ENCODE data around the gene RFXANK. TPM values are rescaled to one million over a fixed set of nuclear protein-coding genes. Genes with fewer than 3 reads are reported as not detected.

RFXANK gene
- total and polyA plus RNA-seq, 3 experiments from 2014 or later, result 71.2 to 101 (median 98.4) TPM

GRCh38 chr19:19230999-19231398 is 38.9 kb downstream of the RFXANK start:
- Histone ChIP-seq H3K4me1 (ENCODE audit: insufficient read depth, low read length) (no peaks in the 10 kb centered on the region), H3K4me3 (ENCODE audit: low read length) (no peak overlapping the region), H3K9me3 (ENCODE audit: low read length) (peaks cover 7% of the 10 kb centered on the region), H3K36me3 (ENCODE audit: insufficient read depth, low read length) (no peaks in the 10 kb centered on the region), H3K27ac (ENCODE audit: low read depth, low read length) (no peak overlapping the region), H3K27me3 (ENCODE audit: insufficient read depth, low read length, poor library complexity, severe bottlenecking) (no peaks in the 10 kb centered on the region)
- H3K4me3 Mint-ChIP-seq, result no peak overlapping the region
- peaks cover 0 to 4% (median 0%) of the 10 kb centered on the region in 3 donors for H3K36me3 Mint-ChIP-seq
- CTCF ChIA-PET, result no interaction called here
- no peak for DNase-seq
- no peak overlapping the region for H3K27ac Mint-ChIP-seq
- H3K27me3 Mint-ChIP-seq, result peaks cover 5 to 30% of the 10 kb centered on the region in 2 donors
- POLR2A ChIA-PET, result no interaction called here
- H3K9me3 Mint-ChIP-seq, result peaks cover 4 to 21% (median 19%) of the 10 kb centered on the region in 5 donors
- H3K4me1 Mint-ChIP-seq, result no peaks in the 10 kb centered on the region

GRCh38 chr19:19232261-19232721 is 40.2 kb downstream of the RFXANK start:
- H3K9me3 Mint-ChIP-seq, result peaks cover 4 to 26% (median 24%) of the 10 kb centered on the region in 5 donors
- H3K36me3 Mint-ChIP-seq, result peaks cover 0 to 7% (median 0%) of the 10 kb centered on the region in 3 donors
- peaks cover 9 to 25% of the 10 kb centered on the region in 2 donors for H3K27me3 Mint-ChIP-seq
- H3K27ac Mint-ChIP-seq, result no peak overlapping the region
- DNase-seq, result no peak
- Histone ChIP-seq H3K9me3 (ENCODE audit: low read length) (peaks cover 7% of the 10 kb centered on the region), H3K27me3 (ENCODE audit: insufficient read depth, low read length, poor library complexity, severe bottlenecking) (no peaks in the 10 kb centered on the region), H3K4me1 (ENCODE audit: insufficient read depth, low read length) (no peaks in the 10 kb centered on the region), H3K36me3 (ENCODE audit: insufficient read depth, low read length) (no peaks in the 10 kb centered on the region), H3K27ac (ENCODE audit: low read depth, low read length) (no peak overlapping the region), H3K4me3 (ENCODE audit: low read length) (no peak overlapping the region)
- CTCF ChIA-PET, result interaction anchor here (0.7 to 1.4 kb wide), 2 partner anchors 46 to 92 kb away, joined by 3 read pairs; no protein-coding TSS in a partner anchor
- no peak overlapping the region for H3K4me3 Mint-ChIP-seq
- POLR2A ChIA-PET, result no interaction called here
- H3K4me1 Mint-ChIP-seq, result no peaks in the 10 kb centered on the region

- Histone ChIP-seq H3K27ac (ENCODE audit: low read depth, low read length) (no peak overlapping the region), H3K9me3 (ENCODE audit: low read length) (peaks cover 7% of the 10 kb centered on the region), H3K4me1 (ENCODE audit: insufficient read depth, low read length) (no peaks in the 10 kb centered on the region), H3K27me3 (ENCODE audit: insufficient read depth, low read length, poor library complexity, severe bottlenecking) (no peaks in the 10 kb centered on the region), H3K4me3 (ENCODE audit: low read length) (no peak overlapping the region), H3K36me3 (ENCODE audit: insufficient read depth, low read length) (no peaks in the 10 kb centered on the region)
- Mint-ChIP-seq H3K9me3 (peaks cover 4 to 28% (median 25%) of the 10 kb centered on the region in 5 donors), H3K4me3 (no peak overlapping the region), H3K27ac (no peak overlapping the region), H3K4me1 (no peaks in the 10 kb centered on the region), H3K27me3 (peaks cover 13 to 25% of the 10 kb centered on the region in 2 donors), H3K36me3 (peaks cover 0 to 7% (median 0%) of the 10 kb centered on the region in 3 donors)
- no peak for DNase-seq
- POLR2A ChIA-PET, result no interaction called here
- CTCF ChIA-PET, result interaction anchor here (1.2 to 2.2 kb wide), 2 partner anchors 8 to 9 kb away, joined by 3 to 13 read pairs; no protein-coding TSS in a partner anchor
Measured at GRCh38 chr19:19234220-19234816, 42.3 kb downstream of the RFXANK start.

- Histone ChIP-seq H3K27ac (ENCODE audit: low read depth, low read length) (no peak overlapping the region), H3K4me3 (ENCODE audit: low read length) (no peak overlapping the region), H3K36me3 (ENCODE audit: insufficient read depth, low read length) (no peaks in the 10 kb centered on the region), H3K4me1 (ENCODE audit: insufficient read depth, low read length) (no peaks in the 10 kb centered on the region), H3K9me3 (ENCODE audit: low read length) (peaks cover 7% of the 10 kb centered on the region), H3K27me3 (ENCODE audit: insufficient read depth, low read length, poor library complexity, severe bottlenecking) (peaks cover 6% of the 10 kb centered on the region)
- Mint-ChIP-seq H3K27ac (no peak overlapping the region), H3K4me1 (no peaks in the 10 kb centered on the region), H3K4me3 (no peak overlapping the region), H3K27me3 (peaks cover 17 to 31% of the 10 kb centered on the region in 2 donors), H3K9me3 (peaks cover 4 to 28% (median 25%) of the 10 kb centered on the region in 5 donors), H3K36me3 (peaks cover 0 to 7% (median 0%) of the 10 kb centered on the region in 3 donors)
- DNase-seq, result no peak
- POLR2A ChIA-PET, result no interaction called here
- CTCF ChIA-PET, result no interaction called here
Measured at GRCh38 chr19:19236173-19236572, 44.1 kb downstream of the RFXANK start.

- Mint-ChIP-seq H3K4me1 (no peaks in the 10 kb centered on the region), H3K4me3 (no peak overlapping the region), H3K27ac (no peak overlapping the region), H3K9me3 (peaks cover 4 to 26% (median 21%) of the 10 kb centered on the region in 5 donors), H3K36me3 (peaks cover 0 to 7% (median 0%) of the 10 kb centered on the region in 3 donors), H3K27me3 (peaks cover 17 to 26% of the 10 kb centered on the region in 2 donors)
- Histone ChIP-seq H3K36me3 (ENCODE audit: insufficient read depth, low read length) (no peaks in the 10 kb centered on the region), H3K27ac (ENCODE audit: low read depth, low read length) (no peak overlapping the region), H3K4me1 (ENCODE audit: insufficient read depth, low read length) (no peaks in the 10 kb centered on the region), H3K27me3 (ENCODE audit: insufficient read depth, low read length, poor library complexity, severe bottlenecking) (peaks cover 6% of the 10 kb centered on the region), H3K9me3 (ENCODE audit: low read length) (peaks cover 7% of the 10 kb centered on the region), H3K4me3 (ENCODE audit: low read length) (no peak overlapping the region)
- ChIA-PET POLR2A (no interaction called here), CTCF (interaction anchor here (0.9 kb wide), 1 partner anchor 13 kb away, joined by 3 read pairs; no protein-coding TSS in a partner anchor)
- no peak for DNase-seq
Measured at GRCh38 chr19:19238126-19238894, 46.3 kb downstream of the RFXANK start.

GRCh38 chr19:19239675-19240074 is 47.6 kb downstream of the RFXANK start:
- H3K36me3 Mint-ChIP-seq, result peaks cover 0 to 7% (median 0%) of the 10 kb centered on the region in 3 donors
- no peak overlapping the region for H3K27ac Mint-ChIP-seq
- Histone ChIP-seq H3K27ac (ENCODE audit: low read depth, low read length) (no peak overlapping the region), H3K36me3 (ENCODE audit: insufficient read depth, low read length) (no peaks in the 10 kb centered on the region), H3K27me3 (ENCODE audit: insufficient read depth, low read length, poor library complexity, severe bottlenecking) (peaks cover 6% of the 10 kb centered on the region), H3K9me3 (ENCODE audit: low read length) (peaks cover 4% of the 10 kb centered on the region), H3K4me3 (ENCODE audit: low read length) (no peak overlapping the region), H3K4me1 (ENCODE audit: insufficient read depth, low read length) (no peaks in the 10 kb centered on the region)
- peaks cover 0 to 15% (median 12%) of the 10 kb centered on the region in 5 donors for H3K9me3 Mint-ChIP-seq
- H3K4me1 Mint-ChIP-seq, result no peaks in the 10 kb centered on the region
- CTCF ChIA-PET, result no interaction called here
- H3K4me3 Mint-ChIP-seq, result no peak overlapping the region
- POLR2A ChIA-PET, result no interaction called here
- peaks cover 17 to 22% of the 10 kb centered on the region in 2 donors for H3K27me3 Mint-ChIP-seq
- DNase-seq, result no peak

- ChIA-PET POLR2A (no interaction called here), CTCF (no interaction called here)
- H3K9me3 Mint-ChIP-seq, result peaks cover 0 to 13% (median 8%) of the 10 kb centered on the region in 5 donors
Measured at GRCh38 chr19:19240476-19240875, 48.4 kb downstream of the RFXANK start.

More at GRCh38 chr19:19240476-19240875, 48.4 kb downstream of the RFXANK start:
- Mint-ChIP-seq H3K27me3 (peaks cover 22 to 24% of the 10 kb centered on the region in 2 donors), H3K4me3 (no peak overlapping the region), H3K4me1 (no peaks in the 10 kb centered on the region), H3K36me3 (peaks cover 0 to 7% (median 0%) of the 10 kb centered on the region in 3 donors), H3K27ac (no peak overlapping the region)
- no peaks in the 10 kb centered on the region for H3K4me1 ChIP-seq (ENCODE audit: insufficient read depth, low read length)
- H3K4me3 ChIP-seq (ENCODE audit: low read length), result no peak overlapping the region
- H3K27ac ChIP-seq (ENCODE audit: low read depth, low read length), result no peak overlapping the region
- H3K27me3 ChIP-seq (ENCODE audit: insufficient read depth, low read length, poor library complexity, severe bottlenecking), result peaks cover 6% of the 10 kb centered on the region
- DNase-seq, result no peak
- H3K9me3 ChIP-seq (ENCODE audit: low read length), result no peaks in the 10 kb centered on the region
- no peaks in the 10 kb centered on the region for H3K36me3 ChIP-seq (ENCODE audit: insufficient read depth, low read length)
